Adrenal gland (tissue), 12 donors: ENCODE measurements around the gene BABAM2. TPM values are rescaled to one million over a fixed set of nuclear protein-coding genes. Genes with fewer than 3 reads are reported as not detected.

Source experiments
- DNase-seq, 7 donors: peaks; one replicate each; pipeline ENCODE4 v3.0.0-alpha.2; 2019 to 2020
- H3K27ac ChIP-seq, 5 donors: fragments of 200-600 bp; sonication (generic) in 4 of 5; 1 replicate in 3 of 5; 2 replicates in 2 of 5; pipeline versions ENCODE4 v1.5.1 to v1.8.0; 2016 to 2020; ENCODE audit warnings: mild to moderate bottlenecking in 1 of 5
- H3K27me3 ChIP-seq: fragments of 200-600 bp; 2 replicates; pipeline ENCODE4 v1.8.0; 2021
- H3K36me3 ChIP-seq, 2 donors: fragments of 200-600 bp; replicated peaks in 1 of 2; 1 replicate in 1 of 2; 2 replicates in 1 of 2; pipeline versions ENCODE4 v1.5.1 to v1.8.0; 2018 to 2022
- H3K4me1 ChIP-seq, 2 donors: fragments of 200-600 bp; replicated peaks in 1 of 2; 1 replicate in 1 of 2; 2 replicates in 1 of 2; pipeline versions ENCODE4 v1.5.1 to v1.8.0; 2018 to 2021
- H3K4me3 ChIP-seq, 4 donors: fragments of 200-600 bp; sonication (generic) in 3 of 4; one replicate each; pipeline ENCODE4 v1.5.1; 2016 to 2018
- H3K9me3 ChIP-seq, 3 donors: fragments of 200-600 bp; sonication (generic) in 1 of 3; replicated peaks in 1 of 3; 1 replicate in 2 of 3; 2 replicates in 1 of 3; pipeline versions ENCODE4 v1.5.1 to v1.8.0; 2016 to 2021
- POLR2A ChIP-seq, 2 donors: fragments of 450-650 bp; IDR thresholded peaks; one replicate each; pipeline ENCODE4 v1.6.1; 2017; ENCODE audit warnings: antibody characterized with exemption in 2 of 2, mild to moderate bottlenecking in 2 of 2, moderate library complexity in 1 of 2
- WGBS, 4 donors: extraction: QIAGEN DNeasy Blood & Tissue Kit in 2 of 4; methylation state at CpG; one replicate each; pipeline versions ENCODE4 v1.1.5 to v1.1.7; 2013 to 2017; 5-methylcytosine and 5-hydroxymethylcytosine counted together
- intact Hi-C, 2 donors: fragments of 100-400 bp; cut with DNase I; formaldehyde crosslinking; loops; one replicate each; pipeline versions ENCODE4 v1.14.1 to v1.15.0; 2022 to 2023
- polyA plus RNA-seq, 3 donors: library from polyadenylated mRNA; stranded (reverse); fragments of 200-250 nt in 2 of 3; fragments of 350-450 nt in 1 of 3; fragmentation: Illumina TruSeq in 1 of 3; extraction: RNeasy Lipid Tissue Mini Kit (QIAGEN cat#74804) in 1 of 3; gene quantifications; one replicate each; pipeline ENCODE4 v1.2.3, GENCODE V29; 2013 to 2014
- total RNA-seq, 9 donors: library from RNA; depleted of rRNA in 4 of 9; stranded (reverse); fragments of >200 nt in 4 of 9; fragments of 120-200 nt in 1 of 9; fragmentation: NEBNext Ultra II Directional in 1 of 9; extraction: Animal tissue kit (Norgen Biotek cat#: 25700) in 1 of 9; gene quantifications; one replicate each; pipeline versions ENCODE4 v1.1.0 to v1.2.4, GENCODE V29; 2013 to 2023
- TF ChIP-seq, protein P1 (sequence below), 6 experiments: fragments of 450-650 bp in 4 of 6; fragments of 200-600 bp in 2 of 6; sonication (generic) in 1 of 6; IDR thresholded peaks; 1 replicate in 5 of 6; 2 replicates in 1 of 6; pipeline versions ENCODE4 v1.5.1 to v1.8.0; 2016 to 2021; ENCODE audit warnings: antibody characterized with exemption in 6 of 6, mild to moderate bottlenecking in 2 of 6, moderate library complexity in 1 of 6
- donor health status: healthy with polysubstance abuse.
- donor health status: Bipolar disorder and iron deficiency.
- donor health status: DM: yes; HTN: yes; CAD: no.
- donor health status: DM: no; HTN: no; CAD: no.
- donor health status: DM: no; HTN: no; CAD: no.
- donor health status: DM: yes; HTN: yes; CAD: no.

BABAM2 gene
- total and polyA plus RNA-seq, 12 donors = 88.2 to 925 (median 357) TPM

DNA sequence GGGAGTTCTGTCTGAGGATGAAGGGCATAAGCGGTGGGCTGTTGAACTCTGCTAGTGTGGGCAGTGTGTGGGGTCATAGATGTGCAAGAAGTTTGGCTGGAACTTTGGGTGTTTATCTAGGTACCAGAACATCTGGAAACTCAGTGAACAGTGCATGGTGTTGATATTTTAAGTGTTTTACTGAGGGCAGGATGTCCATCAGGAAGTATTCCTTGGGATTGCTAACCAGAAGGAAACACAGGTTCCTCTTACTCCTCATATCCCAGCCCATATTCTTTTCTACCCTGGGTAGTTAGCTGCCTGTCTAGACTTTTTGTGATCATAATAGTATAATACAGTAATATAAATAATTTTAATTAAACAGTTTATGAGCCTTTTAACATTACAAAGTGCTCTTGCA lies 15.5 kb downstream of the BABAM2 start:
- Histone ChIP-seq H3K36me3 (no peaks in the 10 kb centered on the region), H3K4me3 (no peak overlapping the region), H3K4me1 (peaks cover 47 to 96% of the 10 kb centered on the region in 2 donors), H3K27ac (peak overlapping the region; percentile 14 to 80 (median 69)), H3K27me3 (no peaks in the 10 kb centered on the region), H3K9me3 (no peaks in the 10 kb centered on the region)
- no peak for TF ChIP-seq POLR2A (IDR thresholded peaks at IDR 0.05)
- TF ChIP-seq, protein P1, sequence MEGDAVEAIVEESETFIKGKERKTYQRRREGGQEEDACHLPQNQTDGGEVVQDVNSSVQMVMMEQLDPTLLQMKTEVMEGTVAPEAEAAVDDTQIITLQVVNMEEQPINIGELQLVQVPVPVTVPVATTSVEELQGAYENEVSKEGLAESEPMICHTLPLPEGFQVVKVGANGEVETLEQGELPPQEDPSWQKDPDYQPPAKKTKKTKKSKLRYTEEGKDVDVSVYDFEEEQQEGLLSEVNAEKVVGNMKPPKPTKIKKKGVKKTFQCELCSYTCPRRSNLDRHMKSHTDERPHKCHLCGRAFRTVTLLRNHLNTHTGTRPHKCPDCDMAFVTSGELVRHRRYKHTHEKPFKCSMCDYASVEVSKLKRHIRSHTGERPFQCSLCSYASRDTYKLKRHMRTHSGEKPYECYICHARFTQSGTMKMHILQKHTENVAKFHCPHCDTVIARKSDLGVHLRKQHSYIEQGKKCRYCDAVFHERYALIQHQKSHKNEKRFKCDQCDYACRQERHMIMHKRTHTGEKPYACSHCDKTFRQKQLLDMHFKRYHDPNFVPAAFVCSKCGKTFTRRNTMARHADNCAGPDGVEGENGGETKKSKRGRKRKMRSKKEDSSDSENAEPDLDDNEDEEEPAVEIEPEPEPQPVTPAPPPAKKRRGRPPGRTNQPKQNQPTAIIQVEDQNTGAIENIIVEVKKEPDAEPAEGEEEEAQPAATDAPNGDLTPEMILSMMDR (IDR thresholded peaks at IDR 0.05) = no peak
- no peak for DNase-seq
- intact Hi-C loops = no loop called here
- 91 to 100% (median 92%) methylated on average over 1 of the region's 1 CpG for WGBS, 4 donors

DNA sequence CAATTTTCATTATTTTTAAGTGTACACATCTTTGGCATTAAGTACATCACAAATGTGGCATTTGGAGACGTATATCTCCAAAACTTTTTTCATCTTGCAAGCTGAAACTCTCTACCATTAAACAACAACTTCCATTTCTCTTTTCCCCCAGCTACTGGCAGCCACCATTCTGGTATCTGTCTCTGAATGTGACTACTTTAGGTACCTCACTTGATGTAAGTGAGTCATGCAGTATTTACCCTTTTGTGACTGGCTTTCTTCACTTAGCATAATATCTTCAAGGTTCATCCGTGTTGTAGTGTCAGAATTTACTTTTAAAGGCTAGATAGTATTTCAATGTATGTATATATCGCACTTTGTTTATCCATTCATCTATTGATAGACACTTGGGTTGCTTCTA lies 17.0 kb downstream of the BABAM2 start:
- Histone ChIP-seq H3K4me1 (peaks cover 47 to 96% of the 10 kb centered on the region in 2 donors), H3K27me3 (no peaks in the 10 kb centered on the region), H3K9me3 (no peaks in the 10 kb centered on the region), H3K4me3 (no peak overlapping the region), H3K27ac (peak overlapping the region in 4 of 5 donors; percentile 32 to 61 (median 55)), H3K36me3 (no peaks in the 10 kb centered on the region)
- WGBS, 4 donors = 30 to 41% (median 32%) methylated on average over 3 of the region's 3 CpGs
- intact Hi-C loops = no loop called here
- DNase-seq = no peak
- TF ChIP-seq, protein P1 (IDR thresholded peaks at IDR 0.05) = no peak
- no peak for TF ChIP-seq POLR2A (IDR thresholded peaks at IDR 0.05)

DNA sequence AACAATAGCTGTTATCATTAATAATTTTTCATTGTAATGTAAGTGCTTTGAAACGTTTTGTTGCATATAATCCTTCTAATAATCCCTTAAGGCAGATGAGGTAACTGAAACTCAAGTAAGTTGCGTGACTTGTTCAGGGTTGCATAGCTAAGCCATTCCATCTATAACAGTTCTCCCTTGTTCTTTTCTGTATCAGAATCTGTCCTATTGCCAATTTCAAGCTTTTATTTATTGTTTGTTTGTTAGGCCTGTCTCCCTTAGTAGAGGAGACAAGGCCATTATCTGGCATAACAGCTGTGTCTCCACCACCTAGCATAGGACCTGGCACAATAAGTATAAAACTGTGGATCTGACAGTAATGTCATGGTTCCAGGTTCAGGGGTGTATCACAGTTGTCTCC lies 19.4 kb downstream of the BABAM2 start:
- no peak for DNase-seq
- WGBS, 4 donors = 47 to 53% (median 49%) methylated on average over 2 of the region's 2 CpGs
- Histone ChIP-seq H3K4me3 (no peak overlapping the region), H3K36me3 (no peaks in the 10 kb centered on the region), H3K9me3 (no peaks in the 10 kb centered on the region), H3K4me1 (peaks cover 62 to 98% of the 10 kb centered on the region in 2 donors), H3K27ac (peak overlapping the region; percentile 2 to 61 (median 24)), H3K27me3 (no peaks in the 10 kb centered on the region)
- TF ChIP-seq, protein P1 (IDR thresholded peaks at IDR 0.05) = no peak
- no peak for TF ChIP-seq POLR2A (IDR thresholded peaks at IDR 0.05)
- intact Hi-C loops = no loop called here

DNA sequence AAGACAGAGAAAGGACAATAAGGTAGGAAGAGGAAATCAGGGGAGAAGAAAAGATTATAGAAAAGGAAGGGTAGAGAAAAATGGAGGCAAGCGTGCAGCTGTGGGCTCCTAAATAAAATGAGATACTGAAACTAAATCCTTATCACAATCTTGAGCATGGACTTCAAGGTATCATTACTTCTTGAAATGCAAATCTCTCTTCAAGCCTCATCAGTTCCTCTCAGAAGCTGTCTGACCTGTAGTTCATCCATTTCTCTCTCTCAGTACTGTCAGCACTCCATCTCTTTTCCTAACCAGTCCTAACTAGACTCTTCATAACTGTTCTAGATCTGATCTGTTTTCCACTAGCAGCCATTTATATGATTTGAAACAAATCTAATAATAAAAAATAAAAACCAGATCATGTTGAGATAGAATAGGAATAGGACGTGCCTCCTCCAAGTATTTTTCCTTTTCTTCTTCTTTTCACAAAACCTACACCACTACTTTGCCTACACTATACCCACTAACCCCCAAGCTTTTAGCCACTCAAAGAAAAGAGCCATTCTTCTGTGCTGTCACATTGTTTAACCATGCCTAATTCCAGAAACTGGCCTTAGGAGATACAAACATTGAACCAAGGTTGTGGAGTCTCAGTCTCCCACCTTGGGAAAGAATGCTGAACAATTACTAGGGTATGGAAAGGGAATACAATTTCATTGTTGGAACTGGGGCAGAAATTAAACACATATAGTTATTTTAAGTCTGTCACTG lies 21.1 kb downstream of the BABAM2 start:
- intact Hi-C loops = no loop called here
- Histone ChIP-seq H3K4me1 (peaks cover 66 to 100% of the 10 kb centered on the region in 2 donors), H3K36me3 (no peaks in the 10 kb centered on the region), H3K27me3 (no peaks in the 10 kb centered on the region), H3K27ac (peak overlapping the region; percentile 29 to 80 (median 43)), H3K9me3 (no peaks in the 10 kb centered on the region), H3K4me3 (no peak overlapping the region)
- TF ChIP-seq, protein P1 (IDR thresholded peaks at IDR 0.05) = no peak
- TF ChIP-seq POLR2A (IDR thresholded peaks at IDR 0.05) = no peak
- no peak for DNase-seq
- 94 to 96% (median 95%) methylated on average over 2 of the region's 2 CpGs for WGBS, 4 donors
